Measurements from ENCODE around the gene SNX11.

SNX11 gene

GRCh38 chr17:48107137-48108055 is at the start of gene SNX11:
Gene SNX11 (plus strand): TSS chr17:48107766. CDS start chr17:48112044, 4,278 bp downstream.
- Mint-ChIP-seq H3K36me3 (ENCODE audit: low read depth) (peaks cover 13% of the 10 kb centered on the region), H3K27ac (peak within 1 kb of the TSS; percentile 95), H3K4me3 (peak within 1 kb of the TSS; percentile 92)

GRCh38 chr17:48058393-48059124 is 49.0 kb upstream of the SNX11 start:
- peaks cover 59% of the 10 kb centered on the region for H3K36me3 Mint-ChIP-seq (ENCODE audit: low read depth)
- H3K27me3 Mint-ChIP-seq (ENCODE audit: low read depth, poor library complexity), result no peaks in the 10 kb centered on the region
- no peaks in the 10 kb centered on the region for H3K9me3 Mint-ChIP-seq
- no peak overlapping the region for H3K27ac Mint-ChIP-seq
- no peak for TF ChIP-seq CTCF (IDR thresholded peaks at IDR 0.05)
- no peak overlapping the region for H3K4me3 Mint-ChIP-seq
- DNase-seq, result no peak
- peaks cover 39% of the 10 kb centered on the region for H3K4me1 Mint-ChIP-seq

More at GRCh38 chr17:48107137-48108055, at the start of gene SNX11:
- H3K9me3 Mint-ChIP-seq, result peaks cover 17% of the 10 kb centered on the region
- H3K4me1 Mint-ChIP-seq, result peaks cover 33% of the 10 kb centered on the region
- DNase-seq, result peak; percentile 91
- no peak for TF ChIP-seq CTCF (IDR thresholded peaks at IDR 0.05)
- H3K27me3 Mint-ChIP-seq (ENCODE audit: low read depth, poor library complexity), result peaks cover 7% of the 10 kb centered on the region

GRCh38 chr17:48059125-48059668 is 48.4 kb upstream of the SNX11 start:
- H3K36me3 Mint-ChIP-seq (ENCODE audit: low read depth), result peaks cover 62% of the 10 kb centered on the region
- TF ChIP-seq CTCF (IDR thresholded peaks at IDR 0.05), result no peak
- H3K4me3 Mint-ChIP-seq, result no peak overlapping the region
- peak overlapping the region; percentile 59 for H3K27ac Mint-ChIP-seq
- DNase-seq, result no peak
- no peaks in the 10 kb centered on the region for H3K27me3 Mint-ChIP-seq (ENCODE audit: low read depth, poor library complexity)
- no peaks in the 10 kb centered on the region for H3K9me3 Mint-ChIP-seq
- H3K4me1 Mint-ChIP-seq, result peaks cover 32% of the 10 kb centered on the region

- Mint-ChIP-seq H3K27me3 (ENCODE audit: low read depth, poor library complexity) (no peaks in the 10 kb centered on the region), H3K4me3 (no peak overlapping the region), H3K9me3 (no peaks in the 10 kb centered on the region), H3K4me1 (peaks cover 34% of the 10 kb centered on the region), H3K36me3 (ENCODE audit: low read depth) (peaks cover 72% of the 10 kb centered on the region), H3K27ac (peak overlapping the region; percentile 71)
- no peak for TF ChIP-seq CTCF (IDR thresholded peaks at IDR 0.05)
- no peak for DNase-seq
These were observed 47.3 kb upstream of the SNX11 start for GRCh38 chr17:48060249-48060648.

- Mint-ChIP-seq H3K27ac (peak overlapping the region; percentile 52), H3K4me3 (no peak overlapping the region), H3K36me3 (ENCODE audit: low read depth) (peaks cover 73% of the 10 kb centered on the region), H3K4me1 (peaks cover 25% of the 10 kb centered on the region), H3K9me3 (no peaks in the 10 kb centered on the region), H3K27me3 (ENCODE audit: low read depth, poor library complexity) (no peaks in the 10 kb centered on the region)
- DNase-seq, result no peak
- no peak for TF ChIP-seq CTCF (IDR thresholded peaks at IDR 0.05)
These were observed 45.3 kb upstream of the SNX11 start for GRCh38 chr17:48062273-48062672.
